SK-N-SH treated with all-trans-retinoic acid at 6 μM for 48 hours (cell line): ENCODE data around the gene SUN3.

Source experiments
- ATAC-seq: fragments of 200-7000 bp; cut with Tn5 transposase; 3 replicates; pipeline ENCODE4 v1.9.1; 2020; ENCODE audit warnings: mild to moderate bottlenecking, moderate library complexity
- ARNTL ChIP-seq: fragments of 450-650 bp; formaldehyde crosslinking; IDR thresholded peaks from 2 replicates; pipeline ENCODE4 v1.5.0; 2020; ENCODE audit warnings: low read depth, mild to moderate bottlenecking, moderate library complexity, borderline replicate concordance
- BACH2 ChIP-seq: fragments of 250-450 bp; sonication (Bioruptor Pico); IDR thresholded peaks from 2 replicates; pipeline ENCODE4 v1.9.0; 2021; ENCODE audit warnings: mild to moderate bottlenecking, borderline replicate concordance
- CSDC2 ChIP-seq: fragments of 250-450 bp; sonication (Bioruptor Pico); IDR thresholded peaks from 2 replicates; pipeline ENCODE4 v1.5.0; 2020; ENCODE audit warnings: mild to moderate bottlenecking, moderate library complexity
- ESRRG ChIP-seq: fragments of 250-450 bp; sonication (Bioruptor Pico); IDR thresholded peaks from 2 replicates; pipeline ENCODE4 v1.6.1; 2021; ENCODE audit warnings: mild to moderate bottlenecking
- GLIS3 ChIP-seq: fragments of 250-450 bp; sonication (Bioruptor Pico); IDR thresholded peaks from 2 replicates; pipeline ENCODE4 v1.5.0; 2020; ENCODE audit warnings: mild to moderate bottlenecking, moderate library complexity
- ISL1 ChIP-seq: fragments of 250-450 bp; sonication (Bioruptor Pico); IDR thresholded peaks from 2 replicates; pipeline ENCODE4 v2.1.2; 2022; ENCODE audit warnings: mild to moderate bottlenecking, moderate library complexity
- OSR1 ChIP-seq: fragments of 250-450 bp; sonication (Bioruptor Pico); IDR thresholded peaks from 2 replicates; pipeline ENCODE4 v1.8.0; 2022; ENCODE audit warnings: moderate library complexity, mild to moderate bottlenecking, inconsistent platforms
- PPARA ChIP-seq: fragments of 250-450 bp; sonication (Bioruptor Pico); IDR thresholded peaks from 2 replicates; pipeline ENCODE4 v1.5.0; 2020; ENCODE audit warnings: mild to moderate bottlenecking, borderline replicate concordance
- RARB ChIP-seq: fragments of 250-450 bp; sonication (Bioruptor Pico); IDR thresholded peaks from 2 replicates; pipeline ENCODE4 v1.8.0; 2021; ENCODE audit warnings: mild to moderate bottlenecking, moderate library complexity
- SNAI2 ChIP-seq: fragments of 250-450 bp; sonication (Bioruptor Pico); IDR thresholded peaks from 2 replicates; pipeline ENCODE4 v1.5.0; 2020; ENCODE audit warnings: mild to moderate bottlenecking, moderate library complexity
- TCF4 ChIP-seq: fragments of 250-450 bp; sonication (Bioruptor Pico); IDR thresholded peaks from 2 replicates; pipeline ENCODE4 v1.8.0; 2021; ENCODE audit warnings: mild to moderate bottlenecking, moderate library complexity, borderline replicate concordance
- TOX ChIP-seq: fragments of 250-450 bp; sonication (Bioruptor Pico); IDR thresholded peaks from 2 replicates; pipeline ENCODE4 v1.8.0; 2021; ENCODE audit warnings: mild to moderate bottlenecking, moderate library complexity, borderline replicate concordance
- ZC3H10 ChIP-seq: fragments of 250-450 bp; sonication (Bioruptor Pico); IDR thresholded peaks from 2 replicates; pipeline ENCODE4 v1.5.1; 2021; ENCODE audit warnings: mild to moderate bottlenecking, moderate library complexity
- ZFP3 ChIP-seq: fragments of 250-450 bp; sonication (Bioruptor Pico); IDR thresholded peaks from 2 replicates; pipeline ENCODE4 v1.5.0; 2020; ENCODE audit warnings: mild to moderate bottlenecking, moderate library complexity
- ZFP30 ChIP-seq: fragments of 450-650 bp; formaldehyde crosslinking; IDR thresholded peaks from 2 replicates; pipeline ENCODE4 v1.5.0; 2022; ENCODE audit warnings: mild to moderate bottlenecking, moderate library complexity
- ZNF565 ChIP-seq: fragments of 450-650 bp; formaldehyde crosslinking; conservative IDR thresholded peaks from 2 replicates; pipeline ENCODE4 v1.5.0; 2020; ENCODE audit warnings: low read depth, mild to moderate bottlenecking, moderate library complexity
- ZNF70 ChIP-seq: fragments of 450-650 bp; formaldehyde crosslinking; IDR thresholded peaks from 2 replicates; pipeline ENCODE4 v1.5.0; 2020; ENCODE audit warnings: mild to moderate bottlenecking, moderate library complexity
- ZNF8 ChIP-seq: fragments of 450-650 bp; formaldehyde crosslinking; IDR thresholded peaks from 2 replicates; pipeline ENCODE4 v1.5.0; 2020; ENCODE audit warnings: mild to moderate bottlenecking, moderate library complexity
- TF ChIP-seq, protein P1 (sequence below): fragments of 250-450 bp; sonication (Bioruptor Pico); IDR thresholded peaks from 2 replicates; pipeline ENCODE4 v1.5.1; 2021; ENCODE audit warnings: mild to moderate bottlenecking, moderate library complexity
- TF ChIP-seq, protein P2 (sequence below): fragments of 250-450 bp; sonication (Bioruptor Pico); IDR thresholded peaks from 2 replicates; pipeline ENCODE4 v1.8.0; 2020; ENCODE audit warnings: mild to moderate bottlenecking, moderate library complexity, borderline replicate concordance
- TF ChIP-seq, protein P3 (sequence below): fragments of 250-450 bp; sonication (Bioruptor Pico); IDR thresholded peaks from 2 replicates; pipeline ENCODE4 v1.8.0; 2021; ENCODE audit warnings: low read depth, mild to moderate bottlenecking, moderate library complexity, borderline replicate concordance
- TF ChIP-seq, protein P4 (sequence below): fragments of 250-450 bp; sonication (Bioruptor Pico); IDR thresholded peaks from 2 replicates; pipeline ENCODE4 v1.5.0; 2020; ENCODE audit warnings: mild to moderate bottlenecking, moderate library complexity
- TF ChIP-seq, protein P5 (sequence below): fragments of 250-450 bp; sonication (Bioruptor Pico); IDR thresholded peaks from 2 replicates; pipeline ENCODE4 v1.5.1; 2020; ENCODE audit warnings: low read depth, mild to moderate bottlenecking, moderate library complexity

The SUN3 gene, protein sequence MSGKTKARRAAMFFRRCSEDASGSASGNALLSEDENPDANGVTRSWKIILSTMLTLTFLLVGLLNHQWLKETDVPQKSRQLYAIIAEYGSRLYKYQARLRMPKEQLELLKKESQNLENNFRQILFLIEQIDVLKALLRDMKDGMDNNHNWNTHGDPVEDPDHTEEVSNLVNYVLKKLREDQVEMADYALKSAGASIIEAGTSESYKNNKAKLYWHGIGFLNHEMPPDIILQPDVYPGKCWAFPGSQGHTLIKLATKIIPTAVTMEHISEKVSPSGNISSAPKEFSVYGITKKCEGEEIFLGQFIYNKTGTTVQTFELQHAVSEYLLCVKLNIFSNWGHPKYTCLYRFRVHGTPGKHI

DNA sequence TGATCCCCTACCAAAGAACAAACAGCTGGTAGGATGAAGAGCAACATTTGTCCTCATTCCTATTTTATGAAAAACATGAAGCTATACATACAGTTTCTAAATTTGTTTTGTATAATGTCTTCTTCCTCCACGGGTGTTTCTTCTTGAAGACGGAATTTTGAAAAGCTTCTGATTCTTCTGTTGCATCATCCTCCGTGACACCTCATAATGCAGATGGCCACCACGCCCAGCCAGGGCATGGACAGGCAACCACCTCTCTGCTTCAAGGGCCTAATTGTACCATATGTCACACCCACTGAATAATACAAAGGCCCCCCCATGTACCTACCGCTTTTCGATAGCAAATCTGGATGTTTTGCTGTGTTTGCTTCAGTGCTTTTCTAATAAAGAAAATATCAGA, at the start of gene SUN3:
TSS of gene SUN3 (minus strand) at position 170 of the 400 bp plus-strand sequence. CDS start at position 1, 169 bp downstream.
- no peak for ATAC-seq
- TF ChIP-seq OSR1 (CRISPR knock-in tag) = no peak
- no peak for TF ChIP-seq PPARA (CRISPR knock-in tag)
- no peak for TF ChIP-seq ZFP3 (CRISPR knock-in tag)
- TF ChIP-seq, protein P1, sequence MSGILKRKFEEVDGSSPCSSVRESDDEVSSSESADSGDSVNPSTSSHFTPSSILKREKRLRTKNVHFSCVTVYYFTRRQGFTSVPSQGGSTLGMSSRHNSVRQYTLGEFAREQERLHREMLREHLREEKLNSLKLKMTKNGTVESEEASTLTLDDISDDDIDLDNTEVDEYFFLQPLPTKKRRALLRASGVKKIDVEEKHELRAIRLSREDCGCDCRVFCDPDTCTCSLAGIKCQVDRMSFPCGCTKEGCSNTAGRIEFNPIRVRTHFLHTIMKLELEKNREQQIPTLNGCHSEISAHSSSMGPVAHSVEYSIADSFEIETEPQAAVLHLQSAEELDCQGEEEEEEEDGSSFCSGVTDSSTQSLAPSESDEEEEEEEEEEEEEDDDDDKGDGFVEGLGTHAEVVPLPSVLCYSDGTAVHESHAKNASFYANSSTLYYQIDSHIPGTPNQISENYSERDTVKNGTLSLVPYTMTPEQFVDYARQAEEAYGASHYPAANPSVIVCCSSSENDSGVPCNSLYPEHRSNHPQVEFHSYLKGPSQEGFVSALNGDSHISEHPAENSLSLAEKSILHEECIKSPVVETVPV (CRISPR knock-in tag) = no peak
- TF ChIP-seq TOX (CRISPR knock-in tag) = no peak
- TF ChIP-seq SNAI2 (CRISPR knock-in tag) = no peak
- TF ChIP-seq, protein P2, sequence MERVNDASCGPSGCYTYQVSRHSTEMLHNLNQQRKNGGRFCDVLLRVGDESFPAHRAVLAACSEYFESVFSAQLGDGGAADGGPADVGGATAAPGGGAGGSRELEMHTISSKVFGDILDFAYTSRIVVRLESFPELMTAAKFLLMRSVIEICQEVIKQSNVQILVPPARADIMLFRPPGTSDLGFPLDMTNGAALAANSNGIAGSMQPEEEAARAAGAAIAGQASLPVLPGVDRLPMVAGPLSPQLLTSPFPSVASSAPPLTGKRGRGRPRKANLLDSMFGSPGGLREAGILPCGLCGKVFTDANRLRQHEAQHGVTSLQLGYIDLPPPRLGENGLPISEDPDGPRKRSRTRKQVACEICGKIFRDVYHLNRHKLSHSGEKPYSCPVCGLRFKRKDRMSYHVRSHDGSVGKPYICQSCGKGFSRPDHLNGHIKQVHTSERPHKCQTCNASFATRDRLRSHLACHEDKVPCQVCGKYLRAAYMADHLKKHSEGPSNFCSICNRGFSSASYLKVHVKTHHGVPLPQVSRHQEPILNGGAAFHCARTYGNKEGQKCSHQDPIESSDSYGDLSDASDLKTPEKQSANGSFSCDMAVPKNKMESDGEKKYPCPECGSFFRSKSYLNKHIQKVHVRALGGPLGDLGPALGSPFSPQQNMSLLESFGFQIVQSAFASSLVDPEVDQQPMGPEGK (CRISPR knock-in tag) = no peak
- TF ChIP-seq ZNF565 (CRISPR knock-in tag) = no peak
- no peak for TF ChIP-seq ESRRG
- no peak for TF ChIP-seq TCF4 (CRISPR knock-in tag)
- no peak for TF ChIP-seq ARNTL
- TF ChIP-seq BACH2 (CRISPR knock-in tag) = no peak
- no peak for TF ChIP-seq ZNF8 (CRISPR knock-in tag)
- TF ChIP-seq CSDC2 (CRISPR knock-in tag) = no peak
- TF ChIP-seq RARB (CRISPR knock-in tag) = no peak
- TF ChIP-seq, all 23 proteins: peak for 0

DNA sequence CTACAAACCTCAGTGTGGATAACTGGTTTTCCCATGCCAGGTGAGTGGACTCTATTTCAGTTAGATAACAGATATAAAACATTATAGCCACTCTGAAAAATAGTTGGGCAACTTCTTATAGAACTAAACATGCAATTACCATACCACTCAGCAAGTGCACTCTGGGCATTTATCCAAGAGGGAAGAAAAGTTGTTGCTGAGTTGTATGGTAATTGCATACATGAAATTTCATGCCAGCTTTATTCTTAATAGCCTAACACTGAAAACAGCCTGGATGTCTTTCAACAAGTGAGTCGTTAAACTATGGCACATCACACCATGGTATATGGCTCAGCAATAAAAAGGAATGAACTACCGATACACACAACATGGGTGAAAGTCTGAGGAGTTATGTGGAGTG, 49.6 kb upstream of the SUN3 start:
- ATAC-seq = peak; percentile 29; the same call in 1 of the 3 replicates

DNA sequence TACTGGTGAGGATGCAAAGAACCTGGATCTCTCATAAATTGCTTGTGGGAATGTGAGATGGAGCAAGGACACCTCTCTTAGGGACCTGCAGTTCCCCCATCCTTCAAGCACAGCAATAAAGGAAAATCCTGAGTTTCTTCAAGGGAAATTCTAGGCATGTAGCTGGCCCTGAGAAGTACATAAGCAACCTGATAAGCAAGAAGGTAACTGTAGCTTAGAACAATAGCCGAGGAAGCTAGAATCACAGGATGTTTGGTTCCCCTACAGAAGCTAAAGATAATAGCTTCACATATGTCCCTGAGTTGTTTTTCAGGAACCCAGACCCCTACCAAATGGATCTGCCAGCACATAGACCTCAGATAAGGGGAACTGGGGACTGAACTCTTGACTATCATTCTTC, 48.5 kb upstream of the SUN3 start:
- TF ChIP-seq ESRRG (no peak), BACH2 (CRISPR knock-in tag) (no peak), ZNF565 (CRISPR knock-in tag) (no peak), ZNF8 (CRISPR knock-in tag) (no peak), ZFP3 (CRISPR knock-in tag) (no peak), ZC3H10 (CRISPR knock-in tag) (no peak), CSDC2 (CRISPR knock-in tag) (no peak), SNAI2 (CRISPR knock-in tag) (no peak), TOX (CRISPR knock-in tag) (no peak), TCF4 (CRISPR knock-in tag) (no peak), OSR1 (CRISPR knock-in tag) (no peak), ZFP30 (no peak), ZNF70 (CRISPR knock-in tag) (no peak), ARNTL (no peak)
- TF ChIP-seq, protein P3, sequence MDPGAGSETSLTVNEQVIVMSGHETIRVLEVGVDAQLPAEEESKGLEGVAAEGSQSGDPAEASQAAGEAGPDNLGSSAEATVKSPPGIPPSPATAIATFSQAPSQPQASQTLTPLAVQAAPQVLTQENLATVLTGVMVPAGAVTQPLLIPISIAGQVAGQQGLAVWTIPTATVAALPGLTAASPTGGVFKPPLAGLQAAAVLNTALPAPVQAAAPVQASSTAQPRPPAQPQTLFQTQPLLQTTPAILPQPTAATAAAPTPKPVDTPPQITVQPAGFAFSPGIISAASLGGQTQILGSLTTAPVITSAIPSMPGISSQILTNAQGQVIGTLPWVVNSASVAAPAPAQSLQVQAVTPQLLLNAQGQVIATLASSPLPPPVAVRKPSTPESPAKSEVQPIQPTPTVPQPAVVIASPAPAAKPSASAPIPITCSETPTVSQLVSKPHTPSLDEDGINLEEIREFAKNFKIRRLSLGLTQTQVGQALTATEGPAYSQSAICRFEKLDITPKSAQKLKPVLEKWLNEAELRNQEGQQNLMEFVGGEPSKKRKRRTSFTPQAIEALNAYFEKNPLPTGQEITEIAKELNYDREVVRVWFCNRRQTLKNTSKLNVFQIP (CRISPR knock-in tag) = no peak
- TF ChIP-seq, protein P4, sequence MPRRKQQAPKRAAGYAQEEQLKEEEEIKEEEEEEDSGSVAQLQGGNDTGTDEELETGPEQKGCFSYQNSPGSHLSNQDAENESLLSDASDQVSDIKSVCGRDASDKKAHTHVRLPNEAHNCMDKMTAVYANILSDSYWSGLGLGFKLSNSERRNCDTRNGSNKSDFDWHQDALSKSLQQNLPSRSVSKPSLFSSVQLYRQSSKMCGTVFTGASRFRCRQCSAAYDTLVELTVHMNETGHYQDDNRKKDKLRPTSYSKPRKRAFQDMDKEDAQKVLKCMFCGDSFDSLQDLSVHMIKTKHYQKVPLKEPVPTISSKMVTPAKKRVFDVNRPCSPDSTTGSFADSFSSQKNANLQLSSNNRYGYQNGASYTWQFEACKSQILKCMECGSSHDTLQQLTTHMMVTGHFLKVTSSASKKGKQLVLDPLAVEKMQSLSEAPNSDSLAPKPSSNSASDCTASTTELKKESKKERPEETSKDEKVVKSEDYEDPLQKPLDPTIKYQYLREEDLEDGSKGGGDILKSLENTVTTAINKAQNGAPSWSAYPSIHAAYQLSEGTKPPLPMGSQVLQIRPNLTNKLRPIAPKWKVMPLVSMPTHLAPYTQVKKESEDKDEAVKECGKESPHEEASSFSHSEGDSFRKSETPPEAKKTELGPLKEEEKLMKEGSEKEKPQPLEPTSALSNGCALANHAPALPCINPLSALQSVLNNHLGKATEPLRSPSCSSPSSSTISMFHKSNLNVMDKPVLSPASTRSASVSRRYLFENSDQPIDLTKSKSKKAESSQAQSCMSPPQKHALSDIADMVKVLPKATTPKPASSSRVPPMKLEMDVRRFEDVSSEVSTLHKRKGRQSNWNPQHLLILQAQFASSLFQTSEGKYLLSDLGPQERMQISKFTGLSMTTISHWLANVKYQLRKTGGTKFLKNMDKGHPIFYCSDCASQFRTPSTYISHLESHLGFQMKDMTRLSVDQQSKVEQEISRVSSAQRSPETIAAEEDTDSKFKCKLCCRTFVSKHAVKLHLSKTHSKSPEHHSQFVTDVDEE = no peak
- TF ChIP-seq, protein P5, sequence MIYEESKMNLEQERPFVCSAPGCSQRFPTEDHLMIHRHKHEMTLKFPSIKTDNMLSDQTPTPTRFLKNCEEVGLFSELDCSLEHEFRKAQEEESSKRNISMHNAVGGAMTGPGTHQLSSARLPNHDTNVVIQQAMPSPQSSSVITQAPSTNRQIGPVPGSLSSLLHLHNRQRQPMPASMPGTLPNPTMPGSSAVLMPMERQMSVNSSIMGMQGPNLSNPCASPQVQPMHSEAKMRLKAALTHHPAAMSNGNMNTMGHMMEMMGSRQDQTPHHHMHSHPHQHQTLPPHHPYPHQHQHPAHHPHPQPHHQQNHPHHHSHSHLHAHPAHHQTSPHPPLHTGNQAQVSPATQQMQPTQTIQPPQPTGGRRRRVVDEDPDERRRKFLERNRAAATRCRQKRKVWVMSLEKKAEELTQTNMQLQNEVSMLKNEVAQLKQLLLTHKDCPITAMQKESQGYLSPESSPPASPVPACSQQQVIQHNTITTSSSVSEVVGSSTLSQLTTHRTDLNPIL = no peak
- TF ChIP-seq, protein P1 (CRISPR knock-in tag) = no peak
- ATAC-seq = no peak

More for the DNA sequence above, 49.6 kb upstream of the SUN3 start:
- no peak for TF ChIP-seq GLIS3 (CRISPR knock-in tag)
- TF ChIP-seq ISL1 (CRISPR knock-in tag) = peak; percentile 77
- TF ChIP-seq ZNF565 (CRISPR knock-in tag) = no peak
- no peak for TF ChIP-seq ZC3H10 (CRISPR knock-in tag)
